ENCODE results near the gene KLF3.

The KLF3 gene

GRCh38 chr4:38749336-38749735 is 85.3 kb downstream of the KLF3 start:
- ChIA-PET POLR2A (no interaction called here), CTCF (interaction anchor here (0.8 kb wide), 1 partner anchor 188 kb away, joined by 6 read pairs; no protein-coding TSS in a partner anchor)
- Histone ChIP-seq H3K36me3 (ENCODE audit: control insufficient read depth in 2 of 2, insufficient read depth in 1 of 2, low read length in 2 of 2) (no peaks in the 10 kb centered on the region), H3K27ac (ENCODE audit: extremely low read depth, low read depth, low read length) (no peak overlapping the region), H3K4me3 (ENCODE audit: low read depth, low read length) (no peak overlapping the region), H3K4me1 (ENCODE audit: control insufficient read depth, insufficient read depth, low read length) (0 out of 2 replicates have a peak, but pooled peaks cover 2% of the 10 kb centered on the region), H3K9me3 (ENCODE audit: control insufficient read depth, insufficient read depth, low read depth, low read length) (no peaks in the 10 kb centered on the region)
- TF ChIP-seq HIC1 (tag by site-specific recombination; IDR thresholded peaks at IDR 0.05) (no peak), KLF7 (tag by site-specific recombination; IDR thresholded peaks at IDR 0.05; ENCODE audit: borderline replicate concordance) (no peak), KLF8 (tag by site-specific recombination; IDR thresholded peaks at IDR 0.05) (no peak), ZNF747 (tag by site-specific recombination; IDR thresholded peaks at IDR 0.05) (no peak), ZNF776 (tag by site-specific recombination; IDR thresholded peaks at IDR 0.05; ENCODE audit: borderline replicate concordance) (no peak), ZFP3 (tag by site-specific recombination; IDR thresholded peaks at IDR 0.05; ENCODE audit: low read depth) (no peak), KLF16 (tag by site-specific recombination; IDR thresholded peaks at IDR 0.05) (no peak), SP3 (tag by site-specific recombination; IDR thresholded peaks at IDR 0.05) (no peak), ZNF629 (tag by site-specific recombination; IDR thresholded peaks at IDR 0.05) (no peak), ZNF24 (tag by site-specific recombination; IDR thresholded peaks at IDR 0.05) (no peak)
